K562 (cell line): ENCODE measurements around the gene LRMDA. TPM values are rescaled to one million over a fixed set of nuclear protein-coding genes. Genes with fewer than 3 reads are reported as not detected.

Experiments
- ATAC-seq: fragments of 200-7000 bp; cut with Tn5 transposase; 3 replicates; pipeline ENCODE4 v1.9.1; 2020; ENCODE audit warnings: moderate library complexity
- BruUV-seq: library from RNA; stranded (reverse); fragments of 400-500 nt; replicated peaks from 2 replicates; lab custom pipeline; 2021; lab: Mats Ljungman, UMichigan
- CTCF ChIA-PET: fragments of 300-600 bp; formaldehyde crosslinking; extraction: SDS; loops from one replicate; lab custom pipeline; 2021; ENCODE audit warnings: low intra/inter-chr PET ratio; lab: Yijun Ruan, JAX
- POLR2A ChIA-PET: fragments of 300-600, 350-650 bp; sonication (Branson Sonifier 250); formaldehyde crosslinking; extraction: SDS; loops from one replicate; lab custom pipeline; 2021; ENCODE audit warnings: antibody characterized with exemption, inconsistent platforms; lab: Yijun Ruan, JAX
- DNase-seq, 4 experiments: peaks; one replicate each; pipeline versions ENCODE4 v3.0.0 to v3.0.0-alpha.2; 2011 to 2018; ENCODE audit warnings: low spot score in 3 of 4, mixed read lengths in 3 of 4; ENCODE audit errors: extremely low read depth in 1 of 4
- FAIRE-seq: peaks from 2 replicates; lab custom pipeline; 2011; peaks lifted over from hg19 to GRCh38; lab: Jason Lieb, UNC
- H2AFZ ChIP-seq: 2 replicates; pipeline ENCODE4 v1.6.0; 2011; ENCODE audit warnings: low read depth, low read length, control low read depth, inconsistent platforms
- H3K27ac ChIP-seq: fragments of 200-600 bp; 3 replicates; pipeline ENCODE4 v1.8.0; 2011; ENCODE audit warnings: low read depth, mild to moderate bottlenecking, control low read depth, inconsistent platforms, low read length, moderate library complexity, mixed read lengths; ENCODE audit errors: extremely low read depth
- H3K27me3 ChIP-seq, 2 experiments: fragments of 300-600 bp in 1 of 2; 2 replicates in 1 of 2; 3 replicates in 1 of 2; pipeline versions ENCODE4 v1.6.0 to v1.8.0; 2011; ENCODE audit warnings: inconsistent platforms in 2 of 2, low read length in 2 of 2, mild to moderate bottlenecking in 1 of 2, mixed read lengths in 1 of 2, moderate library complexity in 1 of 2; ENCODE audit not compliant: control insufficient read depth in 2 of 2, insufficient read depth in 2 of 2
- H3K36me3 ChIP-seq: fragments of 300-600 bp; 3 replicates; pipeline ENCODE4 v1.8.0; 2011; ENCODE audit warnings: mild to moderate bottlenecking, low read length, inconsistent platforms; ENCODE audit not compliant: control insufficient read depth, insufficient read depth
- H3K4me1 ChIP-seq, 2 experiments: fragments of 200-600 bp in 1 of 2; replicated peaks in 1 of 2; 2 replicates in 1 of 2; 3 replicates in 1 of 2; pipeline versions ENCODE4 v1.5.1 to v1.8.0; 2011; ENCODE audit warnings: inconsistent platforms in 2 of 2, low read length in 2 of 2, mild to moderate bottlenecking in 1 of 2, mixed read lengths in 1 of 2, moderate library complexity in 1 of 2; ENCODE audit not compliant: control insufficient read depth in 2 of 2, insufficient read depth in 2 of 2
- H3K4me2 ChIP-seq: 2 replicates; pipeline ENCODE4 v1.6.1; 2011; ENCODE audit warnings: low read length, control low read depth, inconsistent platforms, mixed read lengths; ENCODE audit not compliant: insufficient read depth
- H3K4me3 ChIP-seq: fragments of 200-600 bp; sonication (generic), shearing (Covaris generic); 2 replicates; pipeline ENCODE4 v1.5.1; 2016; ENCODE audit warnings: control low read depth, inconsistent platforms
- H3K79me2 ChIP-seq: fragments of 200-600 bp; 3 replicates; pipeline ENCODE4 v1.8.0; 2011; ENCODE audit warnings: low read length, inconsistent platforms; ENCODE audit not compliant: control insufficient read depth, insufficient read depth
- H3K9ac ChIP-seq, 2 experiments: 2 replicates each; pipeline versions ENCODE4 v1.6.0 to v1.6.1; 2011; ENCODE audit warnings: low read depth in 2 of 2, low read length in 2 of 2, control low read depth in 1 of 2, inconsistent platforms in 1 of 2, mild to moderate bottlenecking in 1 of 2, mixed read lengths in 1 of 2; ENCODE audit not compliant: insufficient read depth in 1 of 2
- H3K9me1 ChIP-seq: one replicate; pipeline ENCODE4 v1.6.0; 2011; ENCODE audit warnings: inconsistent platforms, mild to moderate bottlenecking, low read length, moderate library complexity; ENCODE audit not compliant: control insufficient read depth, insufficient read depth
- H3K9me3 ChIP-seq: replicated peaks from 2 replicates; pipeline ENCODE4 v1.5.1; 2011; ENCODE audit warnings: low read depth, low read length, inconsistent platforms; ENCODE audit not compliant: control insufficient read depth, insufficient read depth
- H4K20me1 ChIP-seq: replicated peaks from 2 replicates; pipeline ENCODE4 v1.6.1; 2011; ENCODE audit warnings: low read length, inconsistent platforms, mixed read lengths; ENCODE audit not compliant: control insufficient read depth, insufficient read depth
- BRF2 ChIP-seq: IDR thresholded peaks from 3 replicates; pipeline ENCODE4 v1.6.1; 2011; ENCODE audit warnings: borderline replicate concordance, mild to moderate bottlenecking; ENCODE audit not compliant: insufficient read length, insufficient read depth
- CBX5 ChIP-seq: IDR thresholded peaks from 2 replicates; pipeline ENCODE4 v1.6.1; 2014; ENCODE audit warnings: low read depth, borderline replicate concordance
- CTCF ChIP-seq, 3 experiments: IDR thresholded peaks in 2 of 3; conservative IDR thresholded peaks in 1 of 3; 2 replicates each; pipeline ENCODE4 v1.5.1; 2011 to 2012; ENCODE audit warnings: low read length in 3 of 3, mild to moderate bottlenecking in 3 of 3, control low read depth in 2 of 3, improper control_type of control experiment in 1 of 3, inconsistent platforms in 1 of 3, low read depth in 1 of 3, mixed read lengths in 1 of 3, moderate library complexity in 1 of 3; ENCODE audit not compliant: insufficient read depth in 2 of 3
- FOXO4 ChIP-seq: fragments of 450-650 bp; formaldehyde crosslinking; IDR thresholded peaks from 2 replicates; pipeline ENCODE4 v1.4.0; 2020; ENCODE audit warnings: mild to moderate bottlenecking, moderate library complexity
- GABPA ChIP-seq: fragments of 200-800 bp; sonication (Bioruptor generic); conservative IDR thresholded peaks from 2 replicates; pipeline ENCODE4 v1.6.1; 2016; ENCODE audit warnings: low read depth, missing genetic modification characterization, missing compliant biosample characterization
- GATAD2B ChIP-seq: fragments of 450-650 bp; IDR thresholded peaks from 2 replicates; pipeline ENCODE4 v1.6.1; 2017; ENCODE audit warnings: mild to moderate bottlenecking, borderline replicate concordance
- GTF2E2 ChIP-seq: fragments of 200-800 bp; sonication (Bioruptor generic); IDR thresholded peaks from 2 replicates; pipeline ENCODE4 v1.6.1; 2016; ENCODE audit warnings: missing genetic modification characterization, missing compliant biosample characterization
- HES1 ChIP-seq: fragments of 450-650 bp; IDR thresholded peaks from 2 replicates; pipeline ENCODE4 v1.6.1; 2016; ENCODE audit warnings: low read depth, mild to moderate bottlenecking, moderate library complexity
- NFE2 ChIP-seq: IDR thresholded peaks from 2 replicates; pipeline ENCODE4 v1.6.1; 2014; ENCODE audit warnings: antibody characterized with exemption, low read depth
- TRIM25 ChIP-seq: fragments of 450-650 bp; IDR thresholded peaks from 2 replicates; pipeline ENCODE4 v1.7.0; 2016; ENCODE audit warnings: borderline replicate concordance
- ZBED1 ChIP-seq: IDR thresholded peaks from 2 replicates; pipeline ENCODE4 v1.6.1; 2014
- ZNF408 ChIP-seq: fragments of 250-450 bp; sonication (Bioruptor Pico); IDR thresholded peaks from 2 replicates; pipeline ENCODE4 v1.4.0; 2020; ENCODE audit warnings: low read depth, mild to moderate bottlenecking, moderate library complexity
- WGBS: fragments of 100-300 bp; shearing (Covaris generic); methylation state at CpG from one replicate; pipeline ENCODE4 v1.1.6; 2016; ENCODE audit warnings: low coverage, mixed read lengths; ENCODE audit not compliant: insufficient coverage; ENCODE audit errors: missing lambda C conversion rate; 5-methylcytosine and 5-hydroxymethylcytosine counted together
- in situ Hi-C: fragments of 300-500 bp; cut with MboI; formaldehyde crosslinking; loops from 4 replicates; pipeline ENCODE4 v1.15.0; 2018; ENCODE audit warnings: inconsistent platforms, mixed read lengths
- intact Hi-C: fragments of 100-400 bp; cut with micrococcal nuclease; formaldehyde crosslinking; loops from 2 replicates; pipeline ENCODE4 v1.14.2; 2022
- polyA plus RNA-seq, 8 experiments: library from polyadenylated mRNA; depleted of rRNA in 4 of 8; stranded (reverse) in 5 of 8; unstranded in 3 of 8; fragments of >200 nt; fragmentation: Nextera tagmentation in 2 of 8; fragmentation: Illumina TruSeq in 1 of 8; extraction: Ambion mirVana in 2 of 8; extraction: Trizol in 1 of 8; gene quantifications; 2 replicates each; pipeline versions ENCODE4 v1.2.1 to v1.2.3, GENCODE V29; 2011 to 2014; ENCODE audit warnings: inconsistent platforms in 1 of 8, missing spikeins in 1 of 8
- total RNA-seq, 7 experiments: library from RNA; depleted of rRNA in 6 of 7; stranded (reverse); fragments of >200 nt in 6 of 7; fragmentation: Illumina TruSeq in 2 of 7; extraction: Trizol in 2 of 7; gene quantifications; 2 replicates each; pipeline versions ENCODE4 v1.2.1 to v1.2.3, GENCODE V29; 2011 to 2021; ENCODE audit warnings: low replicate concordance in 1 of 7

Gene LRMDA
- total and polyA plus RNA-seq, 9 of the 15 experiments (the other 6 are each of a cell fraction or from before 2014, with no cell fraction given), result 0.25 TPM; not detected in 8

GRCh38 chr10:76315240-76315639 is 883.8 kb downstream of the LRMDA start (continued):
- TF ChIP-seq CTCF (IDR thresholded peaks at IDR 0.05 in 2 of 3, conservative IDR thresholded peaks at IDR 0.05 in 1 of 3; ENCODE audit: insufficient read depth in 2 of 3, low read depth in 1 of 3, low read length in 3 of 3) (peak in 2 of 3 experiments; percentile 23 to 24; a peak in 3 of 6 replicates), GABPA (tag) (peak; percentile 31; the same call in 1 of the 2 replicates), BRF2 (no peak), ZNF408 (CRISPR knock-in tag) (no peak), NFE2 (peak; percentile 40; the same call in 1 of the 2 replicates)

- no TSS peak for BruUV-seq
- POLR2A ChIA-PET, result interaction anchor here (0.5 kb wide), 1 partner anchor 895 kb away, joined by 3 read pairs; no protein-coding TSS in a partner anchor
- Histone ChIP-seq H3K4me2 (no peak overlapping the region), H4K20me1 (no peaks in the 10 kb centered on the region), H3K27me3 (no peaks in the 10 kb centered on the region), H3K4me3 (no peak overlapping the region), H2AFZ (no peak overlapping the region), H3K9ac (no peak overlapping the region), H3K9me1 (no peaks in the 10 kb centered on the region), H3K79me2 (no peaks in the 10 kb centered on the region), H3K4me1 (peaks cover 0 to 5% of the 10 kb centered on the region in 2 experiments; a peak in 1 of 5 replicates), H3K27ac (no peak overlapping the region), H3K36me3 (no peaks in the 10 kb centered on the region), H3K9me3 (no peaks in the 10 kb centered on the region)
- CTCF ChIA-PET, result no interaction called here
- 0% methylated on average over 12 of the region's 12 CpGs for WGBS
- intact Hi-C loops, result no loop called here
- DNase-seq (no peak), FAIRE-seq (no peak), ATAC-seq (no peak)
- in situ Hi-C loops, result no loop called here
- TF ChIP-seq TRIM25 (no peak), ZBED1 (no peak), FOXO4 (CRISPR knock-in tag) (no peak), GTF2E2 (tag) (no peak), GATAD2B (no peak), HES1 (no peak), CBX5 (no peak)
Observed at GRCh38 chr10:76316234-76316633, 884.8 kb downstream of the LRMDA start.
